Amniotic stem cell (primary cell): ENCODE results near the gene CPNE6.
"Not testable (repeated sequence)": the region's sequence is repeated elsewhere in the genome, so short reads cannot be mapped to it uniquely, and the experiment has no call there.

Experiments used
- DNase-seq: peaks from one replicate; lab custom pipeline; 2025; lab: John Stamatoyannopoulos, UW

Gene CPNE6

DNA sequence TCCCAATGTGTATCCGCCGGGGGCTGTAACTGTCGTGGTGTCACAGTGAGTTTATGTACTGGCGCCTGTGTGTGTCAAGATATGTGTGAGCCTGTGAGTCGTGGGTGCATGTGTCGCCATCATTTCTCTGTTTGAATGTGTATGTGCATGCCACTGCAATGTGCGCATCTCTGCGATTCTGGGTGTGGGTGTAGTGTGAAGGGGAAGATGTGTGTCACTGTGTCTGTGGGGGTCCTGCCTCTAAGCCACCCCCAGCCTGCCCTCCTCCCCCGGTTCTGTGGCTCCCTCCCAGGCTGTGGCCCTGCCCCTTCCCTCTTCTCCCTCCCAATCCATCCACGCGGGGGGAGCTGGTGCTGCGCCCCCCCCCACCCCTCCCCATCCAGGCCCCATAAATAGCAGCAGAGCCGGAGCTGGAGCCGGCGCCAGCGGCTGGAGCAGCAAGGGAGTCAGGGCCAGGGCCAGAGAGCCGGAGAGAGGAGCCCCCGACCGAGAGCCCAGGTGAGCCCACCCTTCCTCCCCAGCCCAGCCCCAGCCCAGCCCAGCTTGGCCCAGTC lies at the start of gene CPNE6:
CPNE6 (plus strand) TSS at position 419 of the 554 bp plus-strand sequence. CDS start 1,375 bp downstream, outside the sequence.
- DNase-seq: no peak

DNA sequence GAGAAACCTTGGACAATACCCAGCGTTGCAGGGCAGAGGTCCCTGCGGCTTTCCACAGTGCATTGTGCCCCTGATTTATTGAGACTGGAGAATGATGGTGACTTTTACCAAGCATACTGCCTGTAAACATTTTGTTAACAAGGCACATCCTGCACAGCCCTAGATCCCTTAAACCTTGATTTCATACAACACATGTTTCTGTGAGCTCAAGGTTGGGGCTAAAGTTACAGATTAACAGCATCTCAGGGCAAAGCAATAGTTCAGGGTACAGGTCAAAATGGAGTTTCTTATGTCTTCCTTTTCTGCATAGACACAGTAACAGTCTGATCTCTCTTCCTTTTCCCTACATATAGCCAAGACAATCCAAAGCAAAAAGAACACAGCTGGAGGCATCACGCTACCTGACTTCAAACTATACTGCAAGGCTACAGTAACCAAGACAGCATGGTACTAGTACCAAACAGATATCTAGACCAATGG lies 46.4 kb upstream of the CPNE6 start:
- not testable (repeated sequence) for DNase-seq

GRCh38 chr14:24029687-24030086 lies 41.7 kb upstream of the CPNE6 start:
- not testable (repeated sequence) for DNase-seq

DNA sequence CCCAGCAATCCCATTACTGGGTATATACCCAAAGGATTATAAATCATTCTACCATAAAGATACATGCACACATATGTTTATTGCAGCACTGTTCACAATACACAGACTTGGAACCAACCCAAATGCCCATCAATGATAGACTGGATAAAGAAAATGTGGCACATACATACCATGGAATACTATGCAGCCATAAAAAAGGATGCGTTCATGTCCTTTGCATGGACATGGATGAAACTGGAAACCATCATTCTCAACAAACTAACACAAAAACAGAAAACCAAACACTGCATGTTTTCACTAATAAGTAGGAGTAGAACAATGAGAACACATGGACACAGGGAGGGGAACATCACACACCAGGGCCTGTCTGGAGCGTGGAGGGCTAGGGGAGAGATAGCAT lies 40.0 kb upstream of the CPNE6 start:
- DNase-seq: not testable (repeated sequence)

DNA sequence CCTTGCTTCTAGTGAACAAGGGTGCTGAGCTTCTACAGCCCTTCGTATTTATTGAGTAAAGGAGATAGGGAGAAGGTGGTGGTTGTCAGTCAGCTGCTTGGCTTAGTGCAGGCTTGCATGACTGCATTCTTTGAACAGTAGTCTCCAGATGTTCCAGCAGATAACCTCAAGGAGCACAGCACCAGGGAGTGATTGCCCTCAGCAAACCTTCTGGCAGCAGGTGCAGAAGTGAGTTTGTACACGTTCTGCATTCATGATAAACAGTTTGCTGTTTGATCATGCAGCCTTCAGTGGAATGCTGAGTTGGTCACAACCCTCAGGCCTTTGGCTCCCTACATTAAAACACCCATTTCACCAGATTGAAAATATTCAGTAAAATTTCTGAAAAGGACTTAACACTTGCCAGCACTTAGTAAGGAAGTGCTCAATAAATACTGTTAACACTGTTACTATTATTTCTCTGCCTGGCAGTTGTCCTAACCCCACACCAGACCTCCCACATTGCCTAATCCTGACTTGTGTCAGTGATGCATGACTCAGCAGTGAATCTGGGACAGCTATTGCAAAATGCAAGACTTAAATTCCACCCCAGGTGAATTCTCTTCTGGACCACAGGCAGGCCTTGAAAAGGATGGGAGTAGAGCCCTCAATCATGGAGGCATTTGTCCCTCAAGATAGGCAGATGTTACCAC lies 38.5 kb upstream of the CPNE6 start:
- no peak for DNase-seq

DNA sequence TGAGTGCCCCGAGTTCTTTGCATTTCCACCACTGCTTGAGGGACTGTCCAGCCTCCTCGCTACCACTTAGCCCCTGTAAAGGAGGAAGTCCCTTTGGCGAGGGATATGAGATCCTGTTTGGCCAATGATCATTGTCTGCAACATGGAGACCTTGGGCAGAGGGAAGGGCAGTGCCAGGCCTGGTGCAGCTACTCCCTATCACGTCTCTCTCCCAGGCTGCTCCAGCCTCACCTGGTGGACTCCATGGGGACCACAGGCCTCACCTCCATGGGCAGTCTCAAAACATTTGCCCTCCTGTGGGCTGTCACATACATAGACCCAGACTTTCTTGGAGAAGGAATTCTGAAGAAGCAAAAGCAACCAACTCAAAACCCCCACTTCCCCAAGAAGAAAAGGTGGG lies 35.6 kb upstream of the CPNE6 start:
- DNase-seq: not testable (repeated sequence)

DNA sequence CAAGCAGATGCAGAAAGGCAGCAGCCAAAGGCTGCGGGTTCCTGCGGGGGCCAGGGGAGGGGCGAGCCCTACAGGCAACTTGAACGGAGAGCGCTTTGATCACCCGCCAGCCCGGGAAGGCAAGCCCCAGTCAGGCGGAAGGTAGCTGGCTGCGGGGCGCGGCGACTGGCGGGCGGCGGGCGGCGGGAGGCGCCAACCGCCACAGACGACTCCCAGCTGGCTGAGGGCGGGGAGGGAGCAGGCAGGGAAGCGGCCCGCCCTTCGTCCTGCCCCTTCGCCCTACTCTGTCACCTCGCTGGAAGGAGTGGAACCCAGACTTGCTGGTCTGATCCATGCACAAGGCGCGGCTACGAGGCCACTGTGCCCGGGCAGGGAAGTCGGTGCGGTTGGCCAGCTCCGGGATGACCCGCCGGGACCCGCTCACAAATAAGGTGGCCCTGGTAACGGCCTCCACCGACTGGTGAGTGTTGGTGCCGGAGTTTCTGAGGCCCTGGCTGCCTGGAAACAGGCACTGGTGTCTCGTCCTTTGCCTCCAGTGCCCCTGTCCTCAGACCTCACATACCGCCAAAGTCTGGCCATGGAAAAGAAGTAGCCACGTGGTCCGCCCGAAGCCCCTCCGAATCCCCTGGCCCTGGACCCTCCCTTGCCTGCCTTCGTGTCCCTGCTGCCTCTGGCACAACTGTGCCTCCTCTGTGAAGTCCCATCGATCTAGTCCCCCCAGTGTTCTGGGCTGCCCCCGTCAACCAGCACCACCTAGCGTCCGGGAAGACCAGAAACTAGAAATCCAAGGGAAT lies 35.0 kb upstream of the CPNE6 start:
- peak; percentile 39 for DNase-seq

- DNase-seq: not testable (repeated sequence)
Measured at GRCh38 chr14:24036963-24037657, 34.3 kb upstream of the CPNE6 start.

DNA sequence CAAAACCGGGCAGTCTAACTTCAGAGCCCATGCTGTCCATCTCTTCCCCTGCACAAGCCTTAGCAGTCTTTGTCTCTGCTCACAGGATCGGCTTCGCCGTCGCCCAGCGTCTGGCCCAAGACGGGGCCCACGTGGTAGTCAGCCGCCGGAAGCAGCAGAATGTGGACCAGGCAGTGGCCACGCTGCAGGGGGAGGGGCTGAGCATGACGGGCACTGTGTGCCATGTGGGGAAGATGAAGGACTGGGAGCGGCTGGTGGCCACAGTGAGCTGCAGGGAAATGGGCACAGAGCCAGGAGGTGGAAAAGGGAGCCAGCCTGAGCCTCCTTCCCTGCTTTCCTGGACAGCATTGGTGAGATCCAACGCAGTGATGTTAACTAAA lies 33.7 kb upstream of the CPNE6 start:
- no peak for DNase-seq

DNA sequence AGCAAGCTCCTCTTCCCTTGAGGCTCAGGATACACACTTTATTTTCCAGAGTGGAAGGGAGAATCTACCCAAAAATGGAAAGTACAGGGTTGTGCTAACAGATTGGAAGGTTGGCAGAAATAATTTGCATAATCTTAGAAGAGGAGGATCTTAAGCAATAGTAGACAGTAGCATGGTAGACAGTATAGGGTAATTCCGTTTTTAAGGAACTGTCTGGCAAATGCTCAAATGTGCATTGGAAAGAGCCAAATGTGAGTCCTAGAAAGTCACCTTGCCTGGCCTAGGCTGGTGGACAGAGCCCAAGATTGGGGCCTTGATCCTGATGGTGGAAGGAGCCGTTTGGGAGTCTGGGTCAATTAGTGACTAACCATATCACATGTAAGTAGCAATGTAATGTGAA lies 32.7 kb upstream of the CPNE6 start:
- no peak for DNase-seq

DNA sequence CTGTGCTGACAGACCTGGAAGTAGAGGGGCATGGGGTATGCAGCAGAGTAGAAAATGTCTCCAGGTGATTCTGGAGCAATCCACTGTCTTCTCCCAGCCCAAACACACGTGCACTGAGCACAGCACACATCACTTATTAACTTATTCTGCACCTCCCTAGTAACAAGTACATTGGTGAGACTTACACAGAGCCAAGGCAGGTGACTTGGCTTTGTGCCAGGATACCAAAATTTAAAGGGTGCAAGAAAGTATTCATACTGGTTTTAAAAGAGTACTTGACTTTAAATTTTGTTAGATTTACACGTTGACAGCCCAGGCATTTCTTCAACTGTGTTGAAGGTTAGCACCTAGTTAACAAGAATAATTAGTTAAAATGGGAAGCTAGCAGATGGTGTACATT lies 30.7 kb upstream of the CPNE6 start:
- DNase-seq: no peak

DNA sequence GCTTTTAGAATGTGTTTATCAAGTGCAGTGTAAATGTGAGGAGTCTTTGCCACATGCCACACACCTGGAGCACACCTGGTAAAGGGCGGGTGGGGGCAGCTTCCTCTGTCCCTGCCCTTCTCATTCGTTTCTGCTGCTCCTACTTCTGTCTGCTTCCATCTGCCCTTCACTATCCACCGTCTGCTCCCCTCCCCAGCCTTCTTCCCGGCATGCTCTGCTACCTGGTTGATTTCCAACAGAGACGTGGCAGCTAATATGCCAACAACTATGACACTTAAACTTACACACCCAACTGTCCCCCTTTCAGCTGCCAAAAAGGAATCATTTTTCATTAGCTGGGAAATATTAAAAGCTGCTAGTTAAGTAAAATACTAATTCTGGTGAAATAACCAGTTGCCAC lies 28.6 kb upstream of the CPNE6 start:
- no peak for DNase-seq

GRCh38 chr14:24049002-24049401 lies 22.4 kb upstream of the CPNE6 start:
- DNase-seq: not testable (repeated sequence)

- DNase-seq: not testable (repeated sequence)
Measured at GRCh38 chr14:24050753-24051152, 20.6 kb upstream of the CPNE6 start.

DNA sequence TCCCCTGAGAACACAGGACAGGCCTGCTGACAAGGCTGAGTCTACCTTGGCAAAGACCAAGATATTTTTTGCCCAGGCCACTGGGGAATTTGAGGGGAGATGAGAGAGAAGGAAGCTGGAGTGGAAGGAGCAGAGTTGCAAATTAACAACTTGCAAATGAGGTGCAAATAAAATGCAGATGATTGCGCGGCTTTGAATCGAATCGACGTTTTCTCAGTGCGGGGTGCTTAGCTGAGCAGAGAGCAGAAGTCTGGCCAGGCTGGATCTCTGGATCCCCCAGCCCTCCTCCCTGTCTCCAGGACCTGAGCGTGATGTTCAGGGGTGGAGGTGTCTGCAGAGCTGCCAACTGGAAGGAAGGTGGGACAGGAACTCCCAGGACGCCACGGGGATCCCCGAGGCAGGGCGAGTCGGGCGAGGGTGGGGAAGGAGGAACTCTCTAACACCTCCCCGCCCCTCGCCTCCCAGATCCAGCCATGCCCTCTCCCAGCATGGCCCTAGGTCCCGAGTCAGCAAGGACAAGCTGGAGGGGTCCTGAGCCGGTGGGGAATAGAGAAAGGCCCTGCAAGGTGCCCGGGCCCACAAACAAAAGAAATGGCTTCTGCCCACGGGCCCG lies 20.1 kb upstream of the CPNE6 start:
- DNase-seq: no peak

DNA sequence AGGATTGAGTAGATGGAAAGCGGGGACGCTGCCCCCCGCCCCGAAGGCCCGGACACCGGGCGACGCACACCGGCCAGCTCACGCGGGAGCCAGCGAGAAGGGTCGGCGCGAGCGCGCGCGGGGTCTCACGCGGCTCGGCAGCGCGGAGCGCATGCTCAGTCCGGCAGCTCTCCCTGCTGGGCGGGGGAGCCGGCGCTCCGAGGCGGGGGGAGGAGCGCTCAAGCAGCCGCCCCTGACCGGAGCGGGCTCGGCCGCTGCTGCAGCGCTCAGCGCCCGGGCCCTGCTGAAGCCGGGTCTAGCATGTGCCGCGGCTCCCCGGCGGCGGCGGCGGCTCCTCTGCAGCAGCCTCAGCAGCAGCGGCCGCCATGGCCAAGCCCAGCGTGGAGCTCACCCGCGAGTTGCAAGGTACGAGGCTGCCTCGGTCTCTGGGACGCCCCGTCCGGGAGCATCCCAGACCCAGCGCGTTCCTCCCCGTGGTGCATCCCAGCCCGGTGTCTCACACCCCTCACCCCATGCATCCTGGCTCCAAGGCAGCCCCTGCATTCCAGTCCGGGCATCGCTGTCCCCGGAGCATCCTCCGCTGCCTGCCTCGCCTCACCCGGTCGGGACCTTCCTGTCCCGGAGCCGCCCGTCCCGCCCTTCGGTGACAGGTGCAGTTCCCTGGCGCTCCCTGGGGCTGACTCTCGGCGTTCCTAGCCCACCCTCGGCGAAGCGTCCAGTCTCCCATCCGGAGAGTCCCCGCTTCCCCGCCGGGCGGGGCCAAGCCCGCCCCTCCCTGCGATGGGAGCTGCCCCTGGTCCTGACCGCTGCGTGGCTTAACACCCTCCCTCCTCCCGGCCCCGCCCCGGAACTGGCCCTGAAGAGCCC lies 19.3 kb upstream of the CPNE6 start, which contains the start of gene CARMIL3:
CARMIL3 (plus strand) TSS at position 221 of the 867 bp plus-strand sequence; CDS start at position 366, 145 bp downstream.
- DNase-seq: peak; percentile 11

DNA sequence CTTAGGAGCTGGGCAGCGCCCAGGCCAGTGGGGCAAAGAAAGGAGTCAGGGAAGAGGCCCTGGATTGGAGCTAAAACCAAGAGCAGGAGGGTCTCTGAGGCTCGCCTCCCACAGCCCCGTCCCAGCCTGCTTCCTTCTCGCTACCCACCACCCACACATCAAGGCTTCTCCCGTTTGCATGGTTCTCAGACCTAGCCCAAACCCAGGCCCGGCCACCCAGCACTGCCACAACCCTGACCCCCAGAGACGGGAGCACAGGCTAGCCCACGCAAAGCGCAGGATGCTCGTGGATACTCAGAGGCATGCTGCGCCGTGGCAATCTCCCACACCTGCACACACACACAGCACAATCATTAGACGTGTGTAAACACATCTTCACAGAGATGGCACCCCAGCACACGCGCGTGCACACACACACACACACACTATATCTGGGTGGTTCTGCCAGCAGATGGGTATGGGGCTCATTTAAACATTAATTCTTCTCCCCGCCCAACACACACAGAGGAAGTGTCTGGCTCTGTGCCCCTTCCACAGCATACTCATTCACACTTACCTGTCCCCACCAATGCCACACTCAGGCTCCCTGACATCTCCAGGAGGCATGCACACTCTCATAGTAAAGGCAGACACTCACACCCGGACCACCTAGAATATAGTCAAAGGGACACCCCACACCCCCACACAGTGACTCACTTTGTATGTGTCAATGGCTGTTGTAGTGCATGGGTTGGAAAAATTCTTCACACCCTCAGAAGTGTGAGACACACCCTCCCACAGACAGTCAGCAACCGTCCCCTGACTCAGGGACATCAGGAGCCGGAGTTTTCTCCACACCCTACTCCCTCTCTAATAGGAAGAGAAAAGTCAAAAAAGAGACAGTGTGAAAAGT lies 18.5 kb upstream of the CPNE6 start:
- DNase-seq: no peak

DNA sequence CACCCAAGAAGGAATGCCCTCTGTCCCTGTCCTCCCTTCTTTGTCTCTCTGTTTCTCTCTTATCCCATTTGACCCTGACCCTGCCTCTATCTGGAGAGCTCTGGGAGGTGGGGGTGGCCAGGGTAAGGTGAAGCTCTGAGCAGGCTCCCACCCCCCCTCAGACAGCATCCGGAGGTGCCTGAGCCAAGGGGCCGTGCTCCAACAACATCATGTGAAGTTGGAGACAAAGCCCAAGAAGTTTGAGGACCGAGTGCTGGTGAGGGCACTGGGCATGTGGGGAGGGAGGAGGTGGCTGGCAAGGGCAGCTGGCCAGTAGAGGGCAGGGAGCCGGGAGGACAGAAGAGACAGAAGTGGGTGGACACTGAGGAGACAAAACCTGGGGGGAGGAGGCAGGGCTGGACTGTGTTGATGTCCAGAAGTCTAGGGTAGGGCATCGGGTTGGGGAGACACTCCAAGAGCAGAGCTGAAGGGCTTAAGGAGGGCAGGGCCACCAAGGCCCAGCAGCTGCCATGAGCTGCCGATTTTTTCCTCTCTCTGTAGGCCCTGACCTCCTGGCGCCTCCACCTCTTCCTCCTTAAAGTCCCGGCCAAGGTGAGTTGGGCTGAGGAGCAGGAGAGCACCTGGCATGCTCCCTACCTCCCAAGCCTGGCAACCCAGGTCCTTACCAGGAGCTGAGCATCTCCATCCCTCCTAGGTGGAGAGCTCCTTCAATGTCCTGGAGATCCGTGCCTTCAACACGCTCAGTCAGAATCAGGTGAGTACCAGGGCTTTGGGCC lies 17.6 kb upstream of the CPNE6 start:
- DNase-seq: no peak

DNA sequence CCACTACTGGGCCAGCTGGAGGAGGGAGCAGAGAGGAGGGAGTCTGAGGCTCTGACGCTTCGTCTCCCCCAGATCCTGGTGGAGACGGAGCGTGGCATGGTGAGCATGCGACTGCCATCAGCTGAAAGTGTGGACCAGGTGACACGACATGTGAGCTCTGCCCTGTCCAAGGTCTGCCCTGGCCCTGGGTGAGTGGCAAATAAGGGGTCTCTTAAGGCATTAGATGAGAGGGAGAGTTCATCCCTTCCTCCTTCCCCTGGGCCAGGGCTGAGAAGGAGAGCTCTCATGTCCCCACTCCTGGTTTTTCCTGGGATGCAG lies 17.1 kb upstream of the CPNE6 start:
- DNase-seq: no peak
